ENCODE measurements around the gene ULBP1.
"Not testable (repeated sequence)": the region's sequence is repeated elsewhere in the genome, so short reads cannot be mapped to it uniquely, and the experiment has no call there.

Gene ULBP1

GRCh38 chr6:150008588-150008987 lies 44.8 kb downstream of the ULBP1 start:
- no peak for DNase-seq

- not testable (repeated sequence) for DNase-seq
Measured at GRCh38 chr6:150012846-150013784, 49.4 kb downstream of the ULBP1 start.

GRCh38 chr6:150013785-150014622 lies 50.3 kb downstream of the ULBP1 start:
- DNase-seq, result not testable (repeated sequence)

DNA sequence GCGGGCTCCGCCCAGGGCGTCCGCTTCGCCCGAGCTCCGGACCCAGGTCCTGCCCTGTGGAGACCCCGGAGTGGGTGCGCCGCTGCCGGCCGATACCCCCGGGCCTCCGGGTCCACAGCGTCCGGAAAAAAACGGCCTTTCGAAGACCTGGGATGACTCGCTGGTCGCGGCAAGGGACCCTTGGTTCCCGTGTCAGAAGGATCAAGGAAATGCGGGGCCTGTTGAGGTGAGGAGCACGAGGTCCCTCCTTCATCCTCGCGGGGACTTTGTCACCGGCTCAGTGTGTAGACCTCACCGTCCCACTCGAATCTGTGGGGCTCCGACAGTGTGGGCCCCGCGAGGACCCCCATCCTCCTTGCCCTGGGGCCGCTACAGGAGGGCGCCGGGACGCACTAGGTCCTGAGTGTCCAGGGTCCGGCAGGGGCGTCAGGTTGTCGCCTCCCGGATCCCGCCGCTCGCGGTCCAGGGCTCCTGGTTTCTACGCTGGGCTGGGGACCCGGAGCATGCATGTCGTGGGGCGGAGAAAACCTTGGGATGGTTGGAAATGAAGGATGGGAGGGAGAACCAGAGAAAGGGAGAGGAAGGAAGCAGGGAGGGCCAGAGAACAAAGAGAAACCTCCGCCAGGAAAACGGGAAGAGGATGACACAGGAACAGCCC lies 51.0 kb downstream of the ULBP1 start:
- DNase-seq, result not testable (repeated sequence)

GRCh38 chr6:150015281-150016001 lies 51.7 kb downstream of the ULBP1 start:
- not testable (repeated sequence) for DNase-seq

DNA sequence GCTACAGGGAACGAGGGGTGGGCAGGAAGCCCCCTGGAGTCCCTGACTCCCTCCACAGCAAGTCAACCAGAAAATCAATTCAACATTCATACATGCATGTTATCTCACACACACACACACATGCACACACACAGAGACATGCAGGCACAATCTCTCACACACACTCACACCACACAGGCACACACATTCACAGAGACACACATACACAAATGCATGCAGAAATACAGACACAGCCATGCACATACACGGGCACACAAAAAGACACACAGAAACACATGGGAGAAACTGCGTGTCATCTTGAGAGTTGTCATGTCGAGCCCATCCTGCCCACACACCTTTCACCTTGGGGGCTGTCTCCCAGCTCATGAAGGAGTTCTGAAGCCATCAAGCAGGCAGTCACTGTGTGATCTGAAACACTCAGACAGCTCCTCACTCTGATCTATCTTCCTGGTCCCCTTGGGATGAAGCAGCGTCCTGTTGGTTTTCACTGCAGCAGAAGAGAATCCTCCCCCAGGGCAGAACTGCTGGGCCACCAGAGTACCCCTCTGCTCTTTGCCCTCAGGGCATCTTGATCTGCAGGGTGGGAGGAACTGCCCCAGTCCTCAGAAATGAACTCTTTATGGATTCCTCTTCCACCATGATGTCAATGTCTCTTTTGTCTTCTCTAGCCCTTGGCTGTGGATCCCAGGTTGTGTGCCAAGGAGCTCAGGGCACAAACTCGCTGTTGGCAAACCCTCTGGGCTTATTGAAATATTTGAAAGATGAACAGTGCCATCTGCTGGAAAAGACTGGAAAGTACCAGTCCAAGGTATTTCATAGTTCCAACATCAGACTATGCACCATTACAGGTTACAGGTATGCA lies 52.8 kb downstream of the ULBP1 start:
- DNase-seq, result peak; percentile 65

- not testable (repeated sequence) for DNase-seq
Measured at GRCh38 chr6:150017186-150017521, 53.4 kb downstream of the ULBP1 start.

- DNase-seq, result no peak
Measured at GRCh38 chr6:150018846-150019580, 55.3 kb downstream of the ULBP1 start.

DNA sequence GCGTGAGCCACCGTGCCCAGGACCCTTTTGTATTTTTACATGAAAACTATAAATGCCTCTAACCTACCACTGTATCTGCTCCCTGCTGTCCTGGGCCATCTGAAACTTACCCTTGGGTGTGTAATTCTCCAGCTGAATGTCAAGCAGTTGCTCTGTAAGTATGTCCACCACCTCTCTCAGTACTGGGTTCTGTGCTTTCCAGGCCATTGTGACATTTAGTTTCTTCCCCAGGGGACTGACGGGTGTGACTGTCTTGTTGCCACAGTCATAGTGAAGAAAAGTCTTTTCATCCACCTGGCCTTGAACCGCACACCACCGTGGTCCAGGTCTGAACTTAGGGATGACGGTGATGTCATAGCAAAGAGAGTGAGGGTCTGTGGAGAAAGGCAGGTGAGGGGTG lies 58.1 kb downstream of the ULBP1 start:
- not testable (repeated sequence) for DNase-seq
